ENCODE measurements around the gene CPSF4L.

CPSF4L gene

GRCh38 chr17:73288534-73289302, 27.0 kb upstream of the CPSF4L start:
- DNase-seq = no peak
- Histone ChIP-seq H2AFZ (ENCODE audit: low read length) (no peak overlapping the region), H3K27me3 (replicated peaks; ENCODE audit: insufficient read depth, low read length) (no peaks in the 10 kb centered on the region), H3F3A (ENCODE audit: insufficient read depth, low read length) (no peaks in the 10 kb centered on the region), H4K20me1 (ENCODE audit: insufficient read depth, low read length) (no peaks in the 10 kb centered on the region), H3K9ac (ENCODE audit: low read length) (no peak overlapping the region), H3K4me3 (ENCODE audit: low read length) (no peak overlapping the region), H3K36me3 (replicated peaks; ENCODE audit: insufficient read depth, low read length) (no peaks in the 10 kb centered on the region), H3K9me3 (replicated peaks; ENCODE audit: insufficient read depth, low read length) (no peaks in the 10 kb centered on the region), H3K4me2 (ENCODE audit: low read depth, low read length) (no peak overlapping the region), H3K4me1 (ENCODE audit: low read length) (peaks cover 21% of the 10 kb centered on the region), H3K9me2 (replicated peaks; ENCODE audit: insufficient read depth, low read length) (no peaks in the 10 kb centered on the region), H3K27ac (ENCODE audit: low read length) (no peak overlapping the region), H3K79me2 (ENCODE audit: low read length) (peaks cover 3% of the 10 kb centered on the region; the same call in 1 of the 2 replicates)
- TF ChIP-seq EZH2phosphoT487 (IDR thresholded peaks at IDR 0.05; ENCODE audit: low read length) (no peak), EZH2 (optimal IDR thresholded peaks at IDR 0.05; ENCODE audit: low read depth, low read length) (no peak)
- TF ChIP-seq, protein P1, sequence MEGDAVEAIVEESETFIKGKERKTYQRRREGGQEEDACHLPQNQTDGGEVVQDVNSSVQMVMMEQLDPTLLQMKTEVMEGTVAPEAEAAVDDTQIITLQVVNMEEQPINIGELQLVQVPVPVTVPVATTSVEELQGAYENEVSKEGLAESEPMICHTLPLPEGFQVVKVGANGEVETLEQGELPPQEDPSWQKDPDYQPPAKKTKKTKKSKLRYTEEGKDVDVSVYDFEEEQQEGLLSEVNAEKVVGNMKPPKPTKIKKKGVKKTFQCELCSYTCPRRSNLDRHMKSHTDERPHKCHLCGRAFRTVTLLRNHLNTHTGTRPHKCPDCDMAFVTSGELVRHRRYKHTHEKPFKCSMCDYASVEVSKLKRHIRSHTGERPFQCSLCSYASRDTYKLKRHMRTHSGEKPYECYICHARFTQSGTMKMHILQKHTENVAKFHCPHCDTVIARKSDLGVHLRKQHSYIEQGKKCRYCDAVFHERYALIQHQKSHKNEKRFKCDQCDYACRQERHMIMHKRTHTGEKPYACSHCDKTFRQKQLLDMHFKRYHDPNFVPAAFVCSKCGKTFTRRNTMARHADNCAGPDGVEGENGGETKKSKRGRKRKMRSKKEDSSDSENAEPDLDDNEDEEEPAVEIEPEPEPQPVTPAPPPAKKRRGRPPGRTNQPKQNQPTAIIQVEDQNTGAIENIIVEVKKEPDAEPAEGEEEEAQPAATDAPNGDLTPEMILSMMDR (IDR thresholded peaks at IDR 0.05; ENCODE audit: low read length) = no peak

GRCh38 chr17:73286863-73287296, 25.2 kb upstream of the CPSF4L start:
- DNase-seq = no peak
- Histone ChIP-seq H3K27ac (ENCODE audit: low read length) (no peak overlapping the region), H2AFZ (ENCODE audit: low read length) (no peak overlapping the region), H3F3A (ENCODE audit: insufficient read depth, low read length) (no peaks in the 10 kb centered on the region), H3K4me3 (ENCODE audit: low read length) (no peak overlapping the region), H3K27me3 (replicated peaks; ENCODE audit: insufficient read depth, low read length) (no peaks in the 10 kb centered on the region), H3K9me2 (replicated peaks; ENCODE audit: insufficient read depth, low read length) (no peaks in the 10 kb centered on the region), H4K20me1 (ENCODE audit: insufficient read depth, low read length) (no peaks in the 10 kb centered on the region), H3K4me2 (ENCODE audit: low read depth, low read length) (no peak overlapping the region), H3K4me1 (ENCODE audit: low read length) (peaks cover 18% of the 10 kb centered on the region), H3K36me3 (replicated peaks; ENCODE audit: insufficient read depth, low read length) (no peaks in the 10 kb centered on the region), H3K79me2 (ENCODE audit: low read length) (peaks cover 3% of the 10 kb centered on the region; the same call in 1 of the 2 replicates), H3K9me3 (replicated peaks; ENCODE audit: insufficient read depth, low read length) (no peaks in the 10 kb centered on the region), H3K9ac (ENCODE audit: low read length) (no peak overlapping the region)
- no peak for TF ChIP-seq EZH2phosphoT487 (IDR thresholded peaks at IDR 0.05; ENCODE audit: low read length)
- TF ChIP-seq, protein P1 (IDR thresholded peaks at IDR 0.05; ENCODE audit: low read length) = no peak

- Histone ChIP-seq H3K4me1 (ENCODE audit: low read length) (peaks cover 11% of the 10 kb centered on the region), H3K4me3 (ENCODE audit: low read length) (no peak overlapping the region), H3K27me3 (replicated peaks; ENCODE audit: insufficient read depth, low read length) (no peaks in the 10 kb centered on the region), H3K79me2 (ENCODE audit: low read length) (0 out of 2 replicates have a peak, but pooled peaks cover 3% of the 10 kb centered on the region), H3K36me3 (replicated peaks; ENCODE audit: insufficient read depth, low read length) (no peaks in the 10 kb centered on the region), H3F3A (ENCODE audit: insufficient read depth, low read length) (no peaks in the 10 kb centered on the region), H3K4me2 (ENCODE audit: low read depth, low read length) (no peak overlapping the region), H4K20me1 (ENCODE audit: insufficient read depth, low read length) (no peaks in the 10 kb centered on the region), H3K9me3 (replicated peaks; ENCODE audit: insufficient read depth, low read length) (no peaks in the 10 kb centered on the region), H3K9me2 (replicated peaks; ENCODE audit: insufficient read depth, low read length) (no peaks in the 10 kb centered on the region), H3K9ac (ENCODE audit: low read length) (no peak overlapping the region), H2AFZ (ENCODE audit: low read length) (no peak overlapping the region), H3K27ac (ENCODE audit: low read length) (no peak overlapping the region)
- no peak for TF ChIP-seq EZH2phosphoT487 (IDR thresholded peaks at IDR 0.05; ENCODE audit: low read length)
- no peak for TF ChIP-seq EZH2 (optimal IDR thresholded peaks at IDR 0.05; ENCODE audit: low read depth, low read length)
- TF ChIP-seq, protein P1 (IDR thresholded peaks at IDR 0.05; ENCODE audit: low read length) = no peak
- no peak for DNase-seq
These were observed 24.5 kb upstream of the CPSF4L start for GRCh38 chr17:73285916-73286862.

All from MM.1S (cell line).